ENCODE measurements around the gene FREY1. TPM values are rescaled to one million over a fixed set of nuclear protein-coding genes. Genes with fewer than 3 reads are reported as not detected.

FREY1 gene, protein sequence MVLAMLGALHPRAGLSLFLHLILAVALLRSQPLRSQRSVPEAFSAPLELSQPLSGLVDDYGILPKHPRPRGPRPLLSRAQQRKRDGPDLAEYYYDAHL
- under 1 TPM; 0.32 to 0.45 (median 0.32) TPM for polyA plus RNA-seq (ENCODE audit: insufficient read length in 3 of 3)

DNA sequence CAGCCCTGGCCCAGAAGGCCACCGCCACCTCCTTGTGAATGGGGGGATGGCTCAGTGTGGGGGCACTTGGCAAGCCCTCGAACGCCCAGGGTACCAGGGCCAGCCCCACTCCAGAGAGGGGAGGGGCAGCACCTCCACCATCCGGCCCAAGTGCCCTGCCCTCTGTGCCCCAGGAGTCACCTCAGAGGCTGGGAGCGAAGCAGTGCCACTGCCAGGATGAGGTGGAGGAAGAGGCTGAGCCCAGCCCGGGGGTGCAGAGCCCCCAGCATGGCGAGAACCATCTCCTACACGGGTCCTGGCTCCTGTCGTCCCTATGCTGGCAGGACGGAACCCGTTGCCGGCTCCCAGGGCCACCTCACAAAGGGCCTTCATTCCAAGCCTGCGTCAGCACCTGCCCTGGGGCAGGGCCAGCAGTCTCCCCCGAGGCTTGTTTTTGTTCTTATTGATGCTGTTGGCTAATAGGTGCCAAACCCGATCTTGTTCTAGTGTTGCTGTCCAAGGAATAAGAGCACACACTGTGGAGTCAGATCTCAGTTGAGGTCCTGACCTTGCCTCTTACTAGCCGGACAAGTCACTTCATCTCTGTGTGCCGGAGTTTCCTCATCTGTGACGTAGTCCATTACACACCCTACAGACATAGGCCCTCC lies at the start of gene FREY1:
FREY1 (minus strand) TSS at position 307 of the 647 bp plus-strand sequence; CDS start at position 281, 26 bp downstream.
- no peak for DNase-seq (ENCODE audit: low read depth in 3 of 3, low spot score in 2 of 3)

DNA sequence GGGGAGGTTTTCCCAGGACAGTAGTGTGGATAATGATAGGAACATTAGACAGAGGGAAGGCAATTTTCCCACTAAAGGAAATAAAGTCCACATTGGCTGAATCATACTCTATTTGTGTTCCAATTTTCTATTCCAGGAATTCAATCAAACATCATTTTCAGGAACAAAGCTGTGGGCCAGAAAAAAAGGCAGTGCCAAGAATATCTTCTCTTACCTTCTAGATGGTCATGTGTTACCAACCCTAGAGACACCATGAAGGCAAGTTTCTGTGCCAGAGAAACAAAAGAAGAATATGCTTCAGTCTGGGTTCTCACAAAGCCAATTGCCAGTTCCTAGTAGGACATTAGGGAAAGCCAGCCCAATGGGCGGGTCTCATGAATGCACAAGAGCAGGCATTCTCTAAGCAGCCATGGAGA lies 42.9 kb upstream of the FREY1 start:
- DNase-seq (ENCODE audit: low read depth in 3 of 3, low spot score in 2 of 3): no peak

DNA sequence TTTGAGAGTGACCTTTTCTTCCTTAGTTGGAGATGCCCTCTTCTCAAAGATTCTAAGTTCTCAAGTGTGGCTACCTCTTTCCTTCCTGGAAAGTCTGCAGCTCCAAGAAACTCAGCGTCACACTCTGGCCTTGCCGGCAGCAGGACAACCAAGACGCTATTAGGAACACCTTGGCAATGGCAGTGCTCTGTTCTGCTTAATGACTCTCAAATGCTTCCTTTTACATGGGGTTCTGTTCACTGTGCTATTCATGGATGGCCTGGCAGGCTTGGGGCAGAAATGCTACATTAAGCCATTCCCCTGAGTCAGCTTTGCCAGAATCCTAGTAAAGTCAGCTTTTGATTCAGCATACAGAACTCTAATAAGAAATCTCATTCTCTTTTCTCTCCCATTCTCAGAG lies 41.3 kb upstream of the FREY1 start:
- DNase-seq (ENCODE audit: low read depth in 3 of 3, low spot score in 2 of 3): no peak

DNA sequence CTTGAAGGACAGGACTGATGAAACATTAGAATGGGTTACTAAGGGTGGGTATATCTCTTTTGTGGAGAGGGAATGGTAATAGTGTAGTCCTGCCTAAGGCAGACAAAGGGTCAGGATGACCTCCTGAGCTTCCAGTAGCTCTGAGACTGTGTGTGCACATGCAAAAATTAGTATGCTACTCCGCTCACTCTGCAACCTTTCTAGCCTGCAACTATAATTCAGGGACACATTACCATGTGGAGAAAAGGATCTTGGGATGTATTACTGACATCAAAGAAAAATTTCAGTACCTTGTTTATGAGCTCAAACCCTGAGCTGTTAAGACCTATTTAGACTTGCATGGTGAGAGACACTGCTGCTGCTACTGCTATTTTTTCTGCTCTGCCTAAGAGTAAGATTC lies 40.8 kb upstream of the FREY1 start:
- DNase-seq (ENCODE audit: low read depth in 3 of 3, low spot score in 2 of 3): no peak

DNA sequence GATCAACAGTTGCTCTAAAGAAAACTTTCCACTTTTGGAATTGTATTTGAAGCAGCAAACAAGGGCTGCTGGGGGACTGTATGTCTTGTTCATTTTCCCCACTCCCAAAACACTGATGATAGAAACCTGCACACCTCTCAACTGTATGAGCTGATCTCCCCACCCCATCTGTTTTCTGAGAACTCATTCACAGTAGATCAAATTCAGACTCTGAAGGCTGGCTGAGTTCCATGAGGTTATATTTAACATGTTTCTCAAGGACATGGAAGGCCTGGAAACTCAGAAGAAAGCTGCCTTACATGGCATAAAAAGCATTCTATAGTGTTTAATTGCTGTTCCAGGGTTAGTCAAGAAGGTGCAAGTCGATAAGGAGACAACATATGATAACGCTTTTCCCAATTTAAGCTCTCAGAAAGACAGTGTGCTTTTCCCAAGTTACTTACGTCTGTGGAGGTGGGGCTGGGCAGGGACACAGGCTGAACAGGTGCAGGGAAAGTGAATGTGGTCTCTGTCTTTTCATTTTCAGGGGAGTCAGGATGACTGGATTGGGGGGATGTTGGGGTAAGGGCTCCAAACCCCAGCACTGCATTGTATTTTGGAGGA lies 38.4 kb upstream of the FREY1 start:
- no peak for DNase-seq (ENCODE audit: low read depth in 3 of 3, low spot score in 2 of 3)

DNA sequence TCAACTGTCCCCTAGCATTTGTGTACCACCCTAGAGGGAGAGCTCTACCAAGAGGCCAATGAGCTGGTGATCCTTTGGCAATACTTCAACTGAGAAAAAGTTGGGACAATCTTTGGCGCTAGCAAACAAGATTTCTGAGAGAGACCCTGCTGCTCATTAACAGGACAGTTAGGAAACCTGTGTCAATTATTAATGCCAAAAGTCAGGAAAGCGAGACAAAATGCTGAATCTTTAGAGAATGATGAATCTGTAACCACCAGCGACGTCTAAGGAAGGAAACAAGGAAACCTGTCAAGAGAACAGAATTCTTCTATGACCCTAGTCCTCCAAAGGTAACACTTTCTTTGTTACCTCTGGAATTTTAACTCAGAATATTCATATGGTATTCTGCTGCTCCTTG lies 35.3 kb upstream of the FREY1 start:
- DNase-seq (ENCODE audit: low read depth in 3 of 3, low spot score in 2 of 3): no peak

DNA sequence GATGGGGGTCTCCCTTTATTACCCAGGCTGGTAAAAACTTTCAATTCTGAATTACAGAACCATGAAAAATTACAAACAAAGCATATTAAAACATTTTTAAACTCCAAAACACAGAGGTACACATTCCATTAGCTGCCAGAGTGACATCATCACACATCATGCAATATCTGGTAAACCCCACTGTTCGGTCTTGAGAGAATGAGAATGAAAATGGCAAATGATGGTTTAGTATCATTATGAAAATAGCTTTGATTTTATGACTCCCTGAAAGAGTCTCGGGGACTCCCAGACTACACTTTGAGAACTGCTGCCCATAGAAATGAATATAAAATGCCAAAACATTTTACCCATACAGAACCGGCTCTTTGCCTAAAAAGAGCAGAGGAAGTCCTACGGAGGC lies 34.2 kb upstream of the FREY1 start:
- DNase-seq (ENCODE audit: low read depth in 3 of 3, low spot score in 2 of 3): no peak

DNA sequence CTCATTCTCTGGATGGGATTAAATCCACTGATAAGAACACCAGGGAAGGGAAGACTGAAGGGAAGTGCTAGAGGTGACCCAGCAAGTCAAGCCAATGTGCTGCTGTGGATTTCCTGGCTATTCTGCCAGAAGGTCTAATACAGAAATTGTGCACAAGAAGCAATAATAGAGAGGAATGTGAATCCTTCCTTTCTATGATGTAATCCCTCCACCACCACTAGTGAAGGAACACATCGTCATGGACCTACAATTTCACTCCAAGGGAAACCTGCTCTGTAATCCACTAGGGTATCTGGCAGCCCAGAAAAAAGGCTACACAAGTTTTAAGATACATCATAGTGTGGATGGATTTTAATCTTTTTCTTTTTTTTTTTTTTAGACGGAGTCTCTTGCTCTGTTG lies 32.8 kb upstream of the FREY1 start:
- DNase-seq (ENCODE audit: low read depth in 3 of 3, low spot score in 2 of 3): no peak

DNA sequence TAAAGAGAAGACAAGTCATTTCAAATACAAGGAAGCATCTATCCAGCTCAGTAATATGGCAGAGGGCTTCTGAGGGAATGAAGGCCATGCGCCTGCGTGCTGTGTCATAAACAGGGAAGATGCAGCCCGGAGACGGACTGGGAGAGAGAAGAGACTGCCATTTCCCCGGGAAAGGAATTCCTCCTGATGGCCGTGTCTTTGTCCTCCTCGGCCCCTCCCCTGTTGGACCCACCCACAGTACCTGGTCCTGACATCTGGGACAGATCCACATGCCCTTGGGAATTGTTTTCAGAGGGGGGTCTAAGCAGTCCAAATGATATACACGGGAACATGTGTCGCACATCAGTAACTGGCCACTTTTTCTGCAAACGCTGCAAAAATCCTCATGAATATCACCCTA lies 30.8 kb upstream of the FREY1 start:
- no peak for DNase-seq (ENCODE audit: low read depth in 3 of 3, low spot score in 2 of 3)

DNA sequence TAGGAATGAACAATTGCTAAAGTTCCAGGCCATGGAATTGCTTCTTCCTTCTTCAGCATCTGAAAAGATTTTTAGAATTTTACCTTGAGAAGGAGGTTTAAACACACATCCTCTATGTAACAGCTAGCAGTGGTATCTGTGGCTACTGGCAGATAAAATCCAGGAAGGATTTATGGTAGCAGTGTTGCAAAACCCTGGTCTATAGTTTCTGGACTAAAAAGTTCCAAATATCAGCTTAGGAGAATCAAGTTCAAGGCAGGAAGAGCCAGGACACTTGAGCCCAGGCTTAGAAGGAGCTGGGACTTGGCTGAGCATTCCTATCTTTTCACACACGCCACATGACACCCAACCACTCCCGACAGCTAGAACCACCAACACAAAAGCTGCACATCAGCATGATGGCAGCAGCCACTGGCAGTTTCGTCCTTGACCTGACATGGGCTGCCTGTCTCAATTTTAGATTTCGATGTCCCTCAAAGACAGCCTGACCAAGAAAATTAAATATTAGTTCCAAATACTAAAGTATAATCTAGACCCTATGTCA lies 29.5 kb upstream of the FREY1 start:
- DNase-seq (ENCODE audit: low read depth in 3 of 3, low spot score in 2 of 3): no peak

DNA sequence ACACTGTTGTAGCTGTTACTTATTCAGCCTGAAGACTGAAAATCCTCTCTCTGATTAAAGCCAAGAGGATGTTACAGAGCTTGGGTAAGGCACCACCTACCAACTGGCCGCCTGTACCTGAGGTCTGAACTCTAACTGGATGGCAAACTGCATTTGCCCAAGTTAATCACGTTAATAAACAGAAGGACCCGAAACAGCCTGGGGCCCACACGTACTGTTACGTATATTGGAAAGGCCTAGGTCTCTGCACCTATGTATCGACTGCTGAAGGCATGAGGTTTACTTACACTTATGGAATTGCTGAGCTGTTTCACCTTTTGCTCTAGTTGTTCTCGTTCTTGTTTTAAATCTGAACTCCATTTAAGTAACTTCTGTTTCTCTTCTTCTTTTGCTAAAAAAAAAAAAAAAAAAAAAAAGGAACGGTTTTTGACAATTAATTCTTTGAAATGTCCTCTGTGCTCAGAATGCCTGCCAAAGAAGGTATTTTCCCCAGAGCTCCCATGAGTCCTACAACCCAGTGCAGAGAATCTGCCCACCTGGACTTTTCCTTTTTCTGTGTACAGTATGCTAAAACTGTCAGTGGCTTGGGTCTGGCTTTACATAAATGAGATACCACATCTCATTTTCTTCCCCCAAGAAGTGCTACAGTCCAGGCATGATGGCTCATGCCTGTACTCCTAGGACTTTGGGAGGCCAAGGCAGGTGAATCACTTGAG lies 28.4 kb upstream of the FREY1 start:
- no peak for DNase-seq (ENCODE audit: low read depth in 3 of 3, low spot score in 2 of 3)

DNA sequence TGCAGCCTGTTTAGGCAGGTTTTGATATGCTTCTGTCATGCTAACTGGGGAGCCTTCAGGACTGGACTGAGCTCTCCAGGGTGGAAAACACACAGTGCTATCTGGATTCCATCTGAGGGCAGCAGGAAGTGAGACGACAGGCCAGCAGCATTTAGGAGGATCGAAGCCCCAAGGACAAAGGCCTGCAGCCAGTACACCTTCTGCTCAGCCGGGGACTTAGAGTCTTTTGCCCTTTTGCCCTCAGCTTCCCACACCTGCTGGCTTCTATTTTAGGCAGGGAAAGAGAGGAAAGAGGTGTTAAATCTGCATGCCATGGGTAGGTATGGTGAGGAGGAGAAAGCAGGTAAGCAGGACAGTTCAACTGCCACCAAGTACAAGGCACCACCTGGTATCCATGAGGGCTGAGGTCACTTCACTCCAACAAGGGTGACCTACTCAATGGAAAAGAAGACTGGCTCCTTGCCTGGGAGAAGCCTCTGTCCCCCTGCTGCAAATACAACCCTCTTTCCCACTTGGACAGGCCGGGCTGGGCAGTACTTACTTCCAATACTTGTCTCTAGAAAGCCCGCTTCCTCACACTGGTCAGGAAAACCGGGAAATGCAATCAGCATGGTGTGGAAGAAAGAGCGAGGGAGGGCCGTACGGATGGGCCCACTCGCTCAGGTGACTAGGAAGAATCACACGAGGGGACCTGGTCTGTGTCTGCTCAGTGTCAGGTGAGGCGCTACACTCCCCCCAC lies 27.7 kb upstream of the FREY1 start:
- no peak for DNase-seq (ENCODE audit: low read depth in 3 of 3, low spot score in 2 of 3)

DNA sequence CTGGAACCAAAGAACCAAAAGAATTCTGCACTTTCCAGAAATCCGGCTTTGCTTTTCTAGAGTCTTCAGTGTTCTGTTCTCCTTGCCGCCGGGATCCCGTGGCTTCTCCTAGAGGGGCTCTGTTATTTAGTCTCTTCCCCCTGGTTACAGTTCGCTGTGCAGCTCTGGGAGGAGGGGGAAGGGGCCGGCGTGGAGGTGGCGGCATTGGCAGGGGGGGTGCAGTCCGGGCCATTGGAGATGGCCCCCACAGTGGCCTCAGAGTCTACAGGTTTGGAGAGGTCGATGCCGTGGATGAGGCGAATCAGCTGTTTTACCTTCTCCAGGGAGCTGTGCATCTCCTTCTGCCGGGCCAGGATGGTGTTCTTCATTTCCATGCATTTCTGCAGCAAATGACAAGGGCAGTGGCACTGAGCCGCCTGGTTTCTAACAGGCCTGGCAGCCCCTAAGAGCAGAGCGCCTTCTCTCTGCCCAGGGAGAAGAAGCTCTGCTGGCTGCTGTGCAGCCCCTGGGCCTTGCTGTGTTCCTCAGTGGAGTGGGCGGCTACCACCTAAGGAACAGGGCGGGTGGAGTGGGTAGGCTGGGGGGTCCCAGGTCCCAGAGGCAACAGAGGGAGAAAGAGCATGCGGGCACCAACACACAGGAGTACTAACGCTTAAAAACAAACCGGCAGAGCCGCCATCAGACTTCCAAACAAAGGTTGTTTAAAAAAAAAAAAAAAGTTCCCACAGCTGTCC lies 26.9 kb upstream of the FREY1 start:
- no peak for DNase-seq (ENCODE audit: low read depth in 3 of 3, low spot score in 2 of 3)

DNA sequence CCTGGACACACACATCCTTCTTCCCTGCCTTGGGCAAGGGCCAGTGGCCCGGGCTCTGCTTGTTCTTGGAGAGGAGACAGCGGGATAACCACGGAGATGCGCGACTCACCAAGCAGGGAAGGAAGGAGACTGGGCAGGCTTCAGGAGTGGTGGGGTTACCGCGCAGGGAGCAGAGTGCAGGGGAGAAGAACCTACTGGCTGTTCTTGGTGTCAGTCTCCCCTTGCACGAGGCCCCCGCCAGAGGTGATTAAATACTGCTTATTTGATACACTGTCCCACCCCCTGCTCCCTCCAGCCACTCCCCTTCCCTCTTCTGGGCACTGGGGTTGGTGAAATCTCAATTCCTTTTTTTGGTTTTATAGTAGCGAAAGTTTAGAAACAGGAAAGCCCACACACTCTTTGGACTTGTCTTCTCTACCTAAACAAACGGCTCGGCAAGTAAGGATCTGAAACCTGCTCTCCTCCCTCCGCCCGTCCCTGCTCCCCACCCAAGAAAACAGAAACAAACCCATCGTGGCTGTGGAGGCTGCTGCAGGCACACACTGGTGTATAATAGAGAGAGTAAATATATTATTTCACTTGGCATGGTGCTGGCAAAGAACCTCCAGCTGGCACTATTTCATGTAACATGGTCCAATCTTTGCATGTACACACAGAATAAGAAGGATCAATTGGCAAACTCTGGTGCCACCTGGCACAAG lies 26.2 kb upstream of the FREY1 start:
- no peak for DNase-seq (ENCODE audit: low read depth in 3 of 3, low spot score in 2 of 3)

DNA sequence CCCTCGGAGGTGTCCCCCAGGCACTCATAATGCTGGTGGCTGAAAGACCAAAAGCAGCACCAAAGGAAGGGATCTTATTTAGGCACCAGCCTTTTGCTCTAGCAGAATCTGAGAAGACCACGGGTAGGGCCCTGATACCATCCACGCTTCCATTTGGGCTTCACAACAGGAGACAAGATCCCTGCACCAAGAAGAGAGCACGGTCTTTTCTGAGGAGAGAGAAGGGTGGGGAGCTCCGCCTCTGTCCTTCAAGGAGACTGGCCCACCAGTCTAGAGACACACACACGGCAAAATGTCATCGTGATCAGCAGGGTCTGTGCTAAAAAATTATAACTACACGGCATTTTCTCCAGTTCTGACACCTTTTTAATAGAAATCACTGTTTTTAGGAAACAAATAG lies 25.1 kb upstream of the FREY1 start:
- DNase-seq (ENCODE audit: low read depth in 3 of 3, low spot score in 2 of 3): no peak

DNA sequence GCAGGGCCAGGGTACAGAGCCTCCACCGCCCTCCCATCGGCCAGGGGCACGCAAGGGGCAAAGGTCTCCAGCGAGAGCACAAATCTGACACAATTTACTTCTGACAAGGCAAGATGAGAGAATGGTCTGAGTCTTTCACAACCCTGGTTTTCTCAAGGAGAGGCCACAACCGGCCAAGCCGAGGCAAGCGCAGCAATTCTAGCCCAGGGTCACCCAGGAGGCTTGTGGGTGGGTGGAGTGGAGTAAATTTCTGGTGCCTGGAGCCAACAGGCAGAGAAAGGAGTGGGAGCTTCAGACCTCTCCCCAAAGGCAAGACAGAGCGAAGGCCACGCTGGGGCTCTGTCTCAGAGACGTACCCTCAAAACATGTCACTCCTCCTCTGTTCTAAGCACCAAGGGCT lies 24.7 kb upstream of the FREY1 start:
- no peak for DNase-seq (ENCODE audit: low read depth in 3 of 3, low spot score in 2 of 3)

DNA sequence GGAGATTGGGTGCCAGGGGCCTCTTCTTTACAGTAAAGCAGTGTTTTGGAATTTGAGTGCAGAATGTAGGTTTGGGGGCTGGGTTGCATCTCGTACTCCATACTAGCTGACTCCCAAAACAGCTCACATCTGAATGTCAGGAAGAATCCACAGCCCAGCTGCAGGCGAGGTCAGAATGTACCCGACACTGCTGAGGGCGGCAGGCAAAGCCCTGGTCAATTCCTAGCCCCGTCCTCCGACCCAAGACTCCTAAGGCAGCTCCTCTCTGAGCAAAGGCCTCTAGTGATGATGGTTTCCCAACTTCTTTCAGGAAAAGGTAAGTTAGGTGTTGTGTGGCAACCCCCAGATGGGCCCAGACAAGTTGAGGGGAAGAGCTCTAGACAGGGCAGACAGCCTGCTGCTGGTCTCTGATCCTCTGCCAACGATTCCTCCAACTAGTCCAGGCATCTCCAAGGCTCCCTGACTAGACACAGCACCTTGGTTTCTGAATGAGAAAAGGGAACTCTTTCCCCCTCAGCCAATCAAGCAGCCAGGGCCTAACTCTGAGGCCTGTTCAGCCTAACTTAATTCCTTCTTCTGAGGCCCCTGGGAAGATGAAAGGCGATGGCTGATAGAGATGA lies 24.0 kb upstream of the FREY1 start:
- DNase-seq (ENCODE audit: low read depth in 3 of 3, low spot score in 2 of 3): no peak

DNA sequence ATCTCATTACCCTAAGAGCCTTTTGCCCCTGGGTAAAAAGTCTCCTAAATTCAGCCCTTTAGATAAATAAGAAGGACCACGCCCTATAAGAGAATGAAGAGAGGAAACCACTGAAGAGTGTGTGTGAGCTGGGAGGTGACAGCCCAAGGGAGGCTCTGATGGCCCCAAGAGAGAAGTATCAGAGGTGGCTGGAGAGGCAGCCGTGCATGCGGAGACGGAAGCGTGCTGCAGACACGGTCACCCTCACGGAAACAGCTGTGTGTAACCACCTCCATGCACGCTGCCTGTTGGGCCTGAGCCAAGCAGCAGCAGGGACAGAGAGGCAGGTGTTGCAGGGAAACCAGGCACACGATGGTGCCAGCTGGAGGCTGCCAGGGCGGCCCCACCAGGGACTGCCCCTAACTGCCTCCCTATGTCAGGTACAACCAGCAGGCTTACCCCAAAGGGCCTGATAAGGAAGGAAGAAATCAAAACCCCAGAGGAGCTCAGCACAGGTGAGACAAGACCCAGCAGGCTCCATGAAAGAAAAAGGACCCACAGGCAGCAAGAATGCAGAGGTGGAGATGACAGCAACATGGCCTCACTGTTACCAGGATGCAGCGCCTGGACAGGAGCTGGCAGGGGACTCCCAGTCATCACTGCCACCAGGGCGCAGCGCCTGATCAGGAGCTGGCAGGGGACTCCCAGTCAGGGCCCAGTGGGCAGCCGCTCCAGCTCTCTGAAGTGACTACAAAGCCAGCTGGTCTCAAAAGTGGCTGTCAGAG lies 23.1 kb upstream of the FREY1 start:
- no peak for DNase-seq (ENCODE audit: low read depth in 3 of 3, low spot score in 2 of 3)

Measured in right renal cortex interstitium (tissue), 3 donors.